ENCODE results near the gene HOXB2. TPM values are rescaled to one million over a fixed set of nuclear protein-coding genes. Genes with fewer than 3 reads are reported as not detected.
A peak's percentile ranks its signal among the peaks of the same experiment; 100 is the strongest.

The HOXB2 gene
- polyA plus RNA-seq, 2 of the 4 experiments (the other 2 are of a cell fraction) = 0.65 to 2.6 TPM

DNA sequence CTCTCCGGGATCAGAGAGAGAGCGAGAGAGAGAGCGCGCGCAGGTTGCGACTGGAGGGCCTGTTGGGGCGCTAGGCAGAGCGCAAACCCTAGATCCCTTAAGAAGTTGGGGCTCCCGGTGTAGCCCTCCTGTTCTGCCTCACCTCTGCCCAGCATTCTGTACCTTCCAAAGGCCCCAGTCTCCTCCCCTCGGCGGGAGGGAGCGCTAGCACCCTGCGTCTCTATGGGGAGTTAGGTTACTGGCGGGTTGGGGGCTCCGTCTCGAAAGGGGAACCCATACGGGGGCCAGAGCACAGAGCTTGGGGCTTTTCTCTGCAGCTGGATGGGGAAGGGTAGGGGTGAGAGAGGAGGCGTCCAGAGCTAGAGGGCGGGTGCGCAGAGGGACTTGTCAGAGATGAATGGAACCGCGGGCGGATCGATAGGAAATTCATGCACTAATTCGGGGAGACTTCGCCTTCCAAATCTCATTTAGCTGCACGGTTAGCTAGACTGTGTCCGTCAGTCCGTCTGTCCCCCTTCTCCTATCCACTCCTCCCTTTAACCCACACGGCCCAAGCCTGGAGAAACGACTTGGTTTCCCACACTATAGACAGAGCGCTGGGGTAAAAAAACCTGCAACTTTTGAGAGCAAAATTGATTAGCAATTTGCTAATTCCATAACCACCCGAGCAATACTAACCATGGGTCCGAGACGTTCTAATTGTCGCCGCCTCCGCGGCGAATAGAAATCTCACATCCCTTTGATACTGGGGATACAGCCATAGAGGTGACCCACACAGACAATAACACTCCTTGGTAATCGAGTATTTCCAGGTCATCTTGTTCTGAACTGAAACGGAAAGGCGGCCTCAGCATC lies 33.9 kb upstream of the HOXB2 start:
- POLR2A ChIA-PET = no interaction called here
- peaks cover 16% of the 10 kb centered on the region for H3K4me1 ChIP-seq
- H3K9me3 ChIP-seq = no peaks in the 10 kb centered on the region
- 91% methylated on average over 43 of the region's 43 CpGs for WGBS (ENCODE audit: missing lambda C conversion rate)
- no peak overlapping the region for H3K27ac ChIP-seq
- CTCF ChIA-PET = interaction anchor here (1.0 kb wide), 1 partner anchor 226 kb away, joined by 3 read pairs; no protein-coding TSS in a partner anchor
- TF ChIP-seq RARB (CRISPR knock-in tag; IDR thresholded peaks at IDR 0.05) (no peak), HOXB5 (CRISPR knock-in tag; IDR thresholded peaks at IDR 0.05) (no peak), FOSL2 (IDR thresholded peaks at IDR 0.05) (no peak), FOSL2 (CRISPR knock-in tag; IDR thresholded peaks at IDR 0.05) (no peak), RCOR1 (IDR thresholded peaks at IDR 0.05; ENCODE audit: low read depth, low read length) (no peak), NR3C1 (IDR thresholded peaks at IDR 0.05) (no peak), CBX2 (IDR thresholded peaks at IDR 0.05; ENCODE audit: borderline replicate concordance, low read depth) (no peak)
- TF ChIP-seq, protein P1, sequence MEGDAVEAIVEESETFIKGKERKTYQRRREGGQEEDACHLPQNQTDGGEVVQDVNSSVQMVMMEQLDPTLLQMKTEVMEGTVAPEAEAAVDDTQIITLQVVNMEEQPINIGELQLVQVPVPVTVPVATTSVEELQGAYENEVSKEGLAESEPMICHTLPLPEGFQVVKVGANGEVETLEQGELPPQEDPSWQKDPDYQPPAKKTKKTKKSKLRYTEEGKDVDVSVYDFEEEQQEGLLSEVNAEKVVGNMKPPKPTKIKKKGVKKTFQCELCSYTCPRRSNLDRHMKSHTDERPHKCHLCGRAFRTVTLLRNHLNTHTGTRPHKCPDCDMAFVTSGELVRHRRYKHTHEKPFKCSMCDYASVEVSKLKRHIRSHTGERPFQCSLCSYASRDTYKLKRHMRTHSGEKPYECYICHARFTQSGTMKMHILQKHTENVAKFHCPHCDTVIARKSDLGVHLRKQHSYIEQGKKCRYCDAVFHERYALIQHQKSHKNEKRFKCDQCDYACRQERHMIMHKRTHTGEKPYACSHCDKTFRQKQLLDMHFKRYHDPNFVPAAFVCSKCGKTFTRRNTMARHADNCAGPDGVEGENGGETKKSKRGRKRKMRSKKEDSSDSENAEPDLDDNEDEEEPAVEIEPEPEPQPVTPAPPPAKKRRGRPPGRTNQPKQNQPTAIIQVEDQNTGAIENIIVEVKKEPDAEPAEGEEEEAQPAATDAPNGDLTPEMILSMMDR (IDR thresholded peaks at IDR 0.05) = no peak
- TF ChIP-seq, protein P2, sequence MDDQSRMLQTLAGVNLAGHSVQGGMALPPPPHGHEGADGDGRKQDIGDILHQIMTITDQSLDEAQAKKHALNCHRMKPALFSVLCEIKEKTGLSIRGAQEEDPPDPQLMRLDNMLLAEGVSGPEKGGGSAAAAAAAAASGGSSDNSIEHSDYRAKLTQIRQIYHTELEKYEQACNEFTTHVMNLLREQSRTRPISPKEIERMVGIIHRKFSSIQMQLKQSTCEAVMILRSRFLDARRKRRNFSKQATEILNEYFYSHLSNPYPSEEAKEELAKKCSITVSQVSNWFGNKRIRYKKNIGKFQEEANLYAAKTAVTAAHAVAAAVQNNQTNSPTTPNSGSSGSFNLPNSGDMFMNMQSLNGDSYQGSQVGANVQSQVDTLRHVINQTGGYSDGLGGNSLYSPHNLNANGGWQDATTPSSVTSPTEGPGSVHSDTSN (IDR thresholded peaks at IDR 0.05) = no peak
- DNase-seq (ENCODE audit: low read depth in 1 of 2, low spot score in 1 of 2) = no peak
- H3K4me3 ChIP-seq = no peak overlapping the region
- no peak for ATAC-seq
- no peak overlapping the region for H3K4me2 ChIP-seq
- FAIRE-seq = no peak

DNA sequence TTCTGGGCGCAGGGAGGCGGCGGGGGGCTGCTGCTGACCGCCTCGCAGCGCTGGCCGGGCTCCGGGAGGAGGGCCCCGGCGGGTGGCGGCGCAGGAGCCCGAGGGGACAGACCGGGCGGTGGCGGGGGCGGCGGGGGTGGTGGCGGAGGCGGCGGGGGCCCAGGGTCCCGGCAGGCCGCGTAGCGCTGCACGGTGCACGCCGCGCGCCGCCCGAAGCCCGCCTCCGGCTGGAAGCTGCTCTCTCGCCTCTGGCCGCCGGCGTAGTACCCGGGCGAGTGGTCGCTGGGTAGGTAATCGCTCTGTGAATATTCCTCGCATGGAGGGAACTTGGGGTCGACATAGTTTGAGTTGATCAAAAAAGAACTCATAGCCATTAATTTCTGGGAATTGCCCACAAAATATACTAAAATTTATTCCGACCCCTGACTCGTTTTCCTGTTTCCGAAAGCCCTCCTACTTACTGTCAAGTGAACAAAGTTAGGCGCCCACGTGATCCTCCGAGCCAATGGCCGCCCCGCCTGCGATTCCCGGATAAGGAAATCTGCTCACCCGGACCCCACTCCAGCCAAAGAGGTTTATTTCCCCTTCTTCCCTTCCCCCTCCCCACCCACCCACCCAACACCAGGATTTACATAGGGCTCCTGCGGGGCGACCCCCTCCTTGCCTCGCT lies 33.2 kb upstream of the HOXB2 start, which contains the start of gene HOXB4:
Gene HOXB4 (minus strand): TSS at position 405 of the 670 bp plus-strand sequence. CDS start 31 bp downstream, at position 374.
- ATAC-seq (no peak), DNase-seq (ENCODE audit: low read depth in 1 of 2, low spot score in 1 of 2) (no peak), FAIRE-seq (no peak)
- CTCF ChIA-PET = interaction anchor here (1.0 kb wide), 1 partner anchor 225 kb away, joined by 3 read pairs; no protein-coding TSS in a partner anchor
- 95% methylated on average over 43 of the region's 58 CpGs for WGBS (ENCODE audit: missing lambda C conversion rate)
- Histone ChIP-seq H3K4me2 (peak within 1 kb of the TSS; percentile 36), H3K9me3 (no peaks in the 10 kb centered on the region), H3K4me3 (no peak within 1 kb of the TSS), H3K27ac (peak within 1 kb of the TSS in 1 of 2 experiments; percentile 31; a peak in 2 of 6 replicates), H3K4me1 (peaks cover 16% of the 10 kb centered on the region)
- TF ChIP-seq EHF (CRISPR knock-in tag; IDR thresholded peaks at IDR 0.05) = no peak
- no peak for TF ChIP-seq ZSCAN20 (CRISPR knock-in tag; IDR thresholded peaks at IDR 0.05)
- TF ChIP-seq, protein P3, sequence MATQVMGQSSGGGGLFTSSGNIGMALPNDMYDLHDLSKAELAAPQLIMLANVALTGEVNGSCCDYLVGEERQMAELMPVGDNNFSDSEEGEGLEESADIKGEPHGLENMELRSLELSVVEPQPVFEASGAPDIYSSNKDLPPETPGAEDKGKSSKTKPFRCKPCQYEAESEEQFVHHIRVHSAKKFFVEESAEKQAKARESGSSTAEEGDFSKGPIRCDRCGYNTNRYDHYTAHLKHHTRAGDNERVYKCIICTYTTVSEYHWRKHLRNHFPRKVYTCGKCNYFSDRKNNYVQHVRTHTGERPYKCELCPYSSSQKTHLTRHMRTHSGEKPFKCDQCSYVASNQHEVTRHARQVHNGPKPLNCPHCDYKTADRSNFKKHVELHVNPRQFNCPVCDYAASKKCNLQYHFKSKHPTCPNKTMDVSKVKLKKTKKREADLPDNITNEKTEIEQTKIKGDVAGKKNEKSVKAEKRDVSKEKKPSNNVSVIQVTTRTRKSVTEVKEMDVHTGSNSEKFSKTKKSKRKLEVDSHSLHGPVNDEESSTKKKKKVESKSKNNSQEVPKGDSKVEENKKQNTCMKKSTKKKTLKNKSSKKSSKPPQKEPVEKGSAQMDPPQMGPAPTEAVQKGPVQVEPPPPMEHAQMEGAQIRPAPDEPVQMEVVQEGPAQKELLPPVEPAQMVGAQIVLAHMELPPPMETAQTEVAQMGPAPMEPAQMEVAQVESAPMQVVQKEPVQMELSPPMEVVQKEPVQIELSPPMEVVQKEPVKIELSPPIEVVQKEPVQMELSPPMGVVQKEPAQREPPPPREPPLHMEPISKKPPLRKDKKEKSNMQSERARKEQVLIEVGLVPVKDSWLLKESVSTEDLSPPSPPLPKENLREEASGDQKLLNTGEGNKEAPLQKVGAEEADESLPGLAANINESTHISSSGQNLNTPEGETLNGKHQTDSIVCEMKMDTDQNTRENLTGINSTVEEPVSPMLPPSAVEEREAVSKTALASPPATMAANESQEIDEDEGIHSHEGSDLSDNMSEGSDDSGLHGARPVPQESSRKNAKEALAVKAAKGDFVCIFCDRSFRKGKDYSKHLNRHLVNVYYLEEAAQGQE (IDR thresholded peaks at IDR 0.05) = no peak
- TF ChIP-seq CBX8 (IDR thresholded peaks at IDR 0.05) = no peak
- TF ChIP-seq MYC (IDR thresholded peaks at IDR 0.05; ENCODE audit: borderline replicate concordance, low read length) = no peak
- no peak for TF ChIP-seq MAZ (IDR thresholded peaks at IDR 0.05; ENCODE audit: borderline replicate concordance, low read depth, low read length)
- no peak for TF ChIP-seq CHD2 (IDR thresholded peaks at IDR 0.05; ENCODE audit: low read length, partially characterized antibody)
- POLR2A ChIA-PET = no interaction called here

Data from A549 (cell line).